ENCODE results near the gene AURKAIP1.

The AURKAIP1 gene

DNA sequence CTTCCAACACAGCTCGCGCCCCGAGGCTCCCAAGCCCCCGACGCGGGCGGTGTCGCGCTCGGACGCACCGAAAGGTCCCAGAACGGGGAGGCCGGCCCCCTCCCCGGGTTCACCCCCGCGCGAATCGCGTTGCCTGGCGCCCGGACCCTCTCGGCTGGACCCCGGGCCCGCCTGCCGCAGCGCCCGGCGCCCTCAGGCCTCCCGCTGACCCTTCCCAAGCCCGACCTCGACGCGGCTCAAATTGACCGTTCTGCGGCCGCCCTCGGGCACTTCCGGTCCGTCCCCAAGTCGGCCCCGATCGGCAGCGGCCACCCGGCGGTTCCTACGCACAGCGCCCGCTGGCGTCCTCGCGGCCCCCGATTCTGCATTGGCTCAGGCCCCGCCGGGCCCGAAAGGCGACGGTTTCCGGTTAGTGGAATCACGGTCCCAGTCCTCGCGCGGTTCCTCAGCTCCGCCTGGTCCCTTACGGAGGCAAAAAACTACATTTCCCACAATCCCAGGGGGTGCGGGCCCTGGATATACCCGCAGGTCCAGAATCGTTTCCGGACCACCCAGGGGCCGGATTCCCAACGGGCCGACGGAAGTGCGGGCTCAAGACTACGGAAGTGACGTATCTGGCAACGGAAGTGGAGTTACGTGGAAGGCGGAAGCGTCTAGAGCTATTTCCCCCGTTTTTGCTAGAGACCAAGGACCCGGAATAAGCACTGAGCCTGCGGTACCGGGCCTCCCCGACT lies at the start of gene AURKAIP1:
TSS of gene AURKAIP1 (minus strand) at position 279 of the 734 bp plus-strand sequence. CDS start 451 bp downstream, outside the sequence.
- no peaks in the 10 kb centered on the region for H3K9me3 ChIP-seq (ENCODE audit: insufficient read depth, low read length, severe bottlenecking)
- peak within 1 kb of the TSS; percentile 93 for H3K27ac ChIP-seq (ENCODE audit: low read length)
- peak; percentile 99 for DNase-seq
- H3K4me2 ChIP-seq (ENCODE audit: insufficient read depth, low read length), result peak within 1 kb of the TSS; percentile 97
- peaks cover 29% of the 10 kb centered on the region for H4K20me1 ChIP-seq (ENCODE audit: insufficient read depth, low read length)
- H2AFZ ChIP-seq (ENCODE audit: low read depth, low read length), result peak within 1 kb of the TSS; percentile 93
- peaks cover 30% of the 10 kb centered on the region for H3K79me2 ChIP-seq (ENCODE audit: insufficient read depth, low read length)
- TF ChIP-seq EZH2 (IDR thresholded peaks at IDR 0.05; ENCODE audit: borderline replicate concordance, low read depth, low read length, severe bottlenecking), result no peak
- TF ChIP-seq, protein P1, sequence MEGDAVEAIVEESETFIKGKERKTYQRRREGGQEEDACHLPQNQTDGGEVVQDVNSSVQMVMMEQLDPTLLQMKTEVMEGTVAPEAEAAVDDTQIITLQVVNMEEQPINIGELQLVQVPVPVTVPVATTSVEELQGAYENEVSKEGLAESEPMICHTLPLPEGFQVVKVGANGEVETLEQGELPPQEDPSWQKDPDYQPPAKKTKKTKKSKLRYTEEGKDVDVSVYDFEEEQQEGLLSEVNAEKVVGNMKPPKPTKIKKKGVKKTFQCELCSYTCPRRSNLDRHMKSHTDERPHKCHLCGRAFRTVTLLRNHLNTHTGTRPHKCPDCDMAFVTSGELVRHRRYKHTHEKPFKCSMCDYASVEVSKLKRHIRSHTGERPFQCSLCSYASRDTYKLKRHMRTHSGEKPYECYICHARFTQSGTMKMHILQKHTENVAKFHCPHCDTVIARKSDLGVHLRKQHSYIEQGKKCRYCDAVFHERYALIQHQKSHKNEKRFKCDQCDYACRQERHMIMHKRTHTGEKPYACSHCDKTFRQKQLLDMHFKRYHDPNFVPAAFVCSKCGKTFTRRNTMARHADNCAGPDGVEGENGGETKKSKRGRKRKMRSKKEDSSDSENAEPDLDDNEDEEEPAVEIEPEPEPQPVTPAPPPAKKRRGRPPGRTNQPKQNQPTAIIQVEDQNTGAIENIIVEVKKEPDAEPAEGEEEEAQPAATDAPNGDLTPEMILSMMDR (IDR thresholded peaks at IDR 0.05; ENCODE audit: borderline replicate concordance, extremely low read depth, low read length, poor library complexity, severe bottlenecking), result peak; percentile 46
- H3K4me1 ChIP-seq (ENCODE audit: insufficient read depth, low read length), result peaks cover 44% of the 10 kb centered on the region
- peak within 1 kb of the TSS; percentile 100 for H3K9ac ChIP-seq (ENCODE audit: low read depth, low read length)
- H3K36me3 ChIP-seq (ENCODE audit: insufficient read depth, low read length), result peaks cover 28% of the 10 kb centered on the region
- H3K4me3 ChIP-seq (ENCODE audit: low read depth in 1 of 2, low read length in 2 of 2), result peak within 1 kb of the TSS; percentile 94 to 99
- H3K27me3 ChIP-seq (ENCODE audit: insufficient read depth, low read length, poor library complexity), result no peaks in the 10 kb centered on the region
- ATAC-seq (ENCODE audit: insufficient read depth, low read depth), result peak; percentile 92

DNA sequence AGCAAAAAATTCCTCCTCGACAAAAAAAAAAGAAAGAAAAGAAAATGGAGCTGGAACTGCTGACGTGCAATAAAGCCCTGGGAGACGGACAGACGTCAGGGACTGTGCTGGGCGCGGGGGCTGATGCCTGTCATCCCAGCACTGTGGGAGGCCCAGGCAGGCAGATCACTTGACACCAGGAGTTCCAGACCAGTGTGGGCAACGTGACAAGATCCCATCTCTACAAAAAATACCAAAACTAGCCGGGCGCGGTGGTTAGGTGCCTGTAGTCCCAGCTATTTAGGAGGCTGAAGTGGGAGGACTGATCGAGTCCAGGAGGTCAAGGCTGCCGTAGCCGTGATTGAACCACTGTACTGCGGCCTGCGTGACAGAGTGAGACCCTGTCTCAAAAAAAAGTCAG lies 49.7 kb upstream of the AURKAIP1 start:
- Histone ChIP-seq H3K79me2 (ENCODE audit: insufficient read depth, low read length) (no peaks in the 10 kb centered on the region), H3K9me3 (ENCODE audit: insufficient read depth, low read length, severe bottlenecking) (no peaks in the 10 kb centered on the region), H3K27me3 (ENCODE audit: insufficient read depth, low read length, poor library complexity) (no peaks in the 10 kb centered on the region), H3K4me1 (ENCODE audit: insufficient read depth, low read length) (peaks cover 6% of the 10 kb centered on the region; the same call in 1 of the 2 replicates), H3K36me3 (ENCODE audit: insufficient read depth, low read length) (no peaks in the 10 kb centered on the region), H3K4me3 (ENCODE audit: low read depth in 1 of 2, low read length in 2 of 2) (no peak overlapping the region), H3K4me2 (ENCODE audit: insufficient read depth, low read length) (no peak overlapping the region), H2AFZ (ENCODE audit: low read depth, low read length) (no peak overlapping the region), H3K27ac (ENCODE audit: low read length) (no peak overlapping the region), H4K20me1 (ENCODE audit: insufficient read depth, low read length) (no peaks in the 10 kb centered on the region), H3K9ac (ENCODE audit: low read depth, low read length) (no peak overlapping the region)
- DNase-seq (no peak), ATAC-seq (ENCODE audit: insufficient read depth, low read depth) (no peak)
- TF ChIP-seq EZH2 (IDR thresholded peaks at IDR 0.05; ENCODE audit: borderline replicate concordance, low read depth, low read length, severe bottlenecking), result no peak
- TF ChIP-seq, protein P1 (IDR thresholded peaks at IDR 0.05; ENCODE audit: borderline replicate concordance, extremely low read depth, low read length, poor library complexity, severe bottlenecking), result no peak

DNA sequence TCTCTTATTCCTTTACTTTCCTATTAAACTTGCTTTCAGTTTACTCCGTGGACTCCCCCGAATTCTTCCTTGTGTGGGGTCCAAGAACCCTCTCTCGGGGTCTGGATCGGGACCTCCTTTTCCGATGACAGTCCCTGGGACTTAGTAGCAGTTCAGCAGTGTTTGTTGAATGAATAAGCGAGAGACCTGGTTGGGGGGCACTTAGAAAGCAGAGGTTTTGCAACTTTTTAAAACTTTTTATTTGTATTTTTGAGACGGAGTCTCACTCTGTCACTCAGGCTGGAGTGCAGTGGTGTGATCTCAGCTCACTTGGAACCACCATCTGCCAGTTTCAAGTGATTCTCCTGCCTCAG lies 48.2 kb upstream of the AURKAIP1 start:
- Histone ChIP-seq H3K36me3 (ENCODE audit: insufficient read depth, low read length) (no peaks in the 10 kb centered on the region), H3K27me3 (ENCODE audit: insufficient read depth, low read length, poor library complexity) (no peaks in the 10 kb centered on the region), H3K4me2 (ENCODE audit: insufficient read depth, low read length) (no peak overlapping the region), H2AFZ (ENCODE audit: low read depth, low read length) (no peak overlapping the region), H3K4me1 (ENCODE audit: insufficient read depth, low read length) (peaks cover 6% of the 10 kb centered on the region; the same call in 1 of the 2 replicates), H3K27ac (ENCODE audit: low read length) (no peak overlapping the region), H4K20me1 (ENCODE audit: insufficient read depth, low read length) (no peaks in the 10 kb centered on the region), H3K79me2 (ENCODE audit: insufficient read depth, low read length) (no peaks in the 10 kb centered on the region), H3K4me3 (ENCODE audit: low read depth in 1 of 2, low read length in 2 of 2) (no peak overlapping the region), H3K9ac (ENCODE audit: low read depth, low read length) (no peak overlapping the region), H3K9me3 (ENCODE audit: insufficient read depth, low read length, severe bottlenecking) (no peaks in the 10 kb centered on the region)
- ATAC-seq (ENCODE audit: insufficient read depth, low read depth), result no peak
- TF ChIP-seq, protein P1 (IDR thresholded peaks at IDR 0.05; ENCODE audit: borderline replicate concordance, extremely low read depth, low read length, poor library complexity, severe bottlenecking), result no peak
- no peak for DNase-seq
